ENCODE measurements around the gene PSAP.

PSAP gene

GRCh38 chr10:71847418-71847817 is 3.6 kb downstream of the PSAP start:
- no peak for DNase-seq (ENCODE audit: low read depth)
- no peak overlapping the region for H3K4me3 ChIP-seq (ENCODE audit: low read depth, low read length)
- no peak for TF ChIP-seq CTCF (IDR thresholded peaks at IDR 0.05; ENCODE audit: control insufficient read depth, extremely low read depth, insufficient read depth)

- DNase-seq (ENCODE audit: low read depth): no peak
- H3K4me3 ChIP-seq (ENCODE audit: low read depth, low read length): no peak overlapping the region
- TF ChIP-seq CTCF (IDR thresholded peaks at IDR 0.05; ENCODE audit: control insufficient read depth, extremely low read depth, insufficient read depth): no peak
These were observed 4.2 kb downstream of the PSAP start for GRCh38 chr10:71846816-71847215.

GRCh38 chr10:71845410-71846405 is 5.3 kb downstream of the PSAP start:
- no peak for DNase-seq (ENCODE audit: low read depth)
- no peak for TF ChIP-seq CTCF (IDR thresholded peaks at IDR 0.05; ENCODE audit: control insufficient read depth, extremely low read depth, insufficient read depth)
- H3K4me3 ChIP-seq (ENCODE audit: low read depth, low read length): no peak overlapping the region

GRCh38 chr10:71844695-71845094 is 6.4 kb downstream of the PSAP start:
- DNase-seq (ENCODE audit: low read depth): no peak

GRCh38 chr10:71844084-71844483 is 7.0 kb downstream of the PSAP start:
- DNase-seq (ENCODE audit: low read depth): no peak
- no peak overlapping the region for H3K4me3 ChIP-seq (ENCODE audit: low read depth, low read length)
- no peak for TF ChIP-seq CTCF (IDR thresholded peaks at IDR 0.05; ENCODE audit: control insufficient read depth, extremely low read depth, insufficient read depth)

More at GRCh38 chr10:71844695-71845094, 6.4 kb downstream of the PSAP start:
- no peak overlapping the region for H3K4me3 ChIP-seq (ENCODE audit: low read depth, low read length)
- TF ChIP-seq CTCF (IDR thresholded peaks at IDR 0.05; ENCODE audit: control insufficient read depth, extremely low read depth, insufficient read depth): no peak

GRCh38 chr10:71842856-71843686 is 8.0 kb downstream of the PSAP start:
- no peak overlapping the region for H3K4me3 ChIP-seq (ENCODE audit: low read depth, low read length)
- TF ChIP-seq CTCF (IDR thresholded peaks at IDR 0.05; ENCODE audit: control insufficient read depth, extremely low read depth, insufficient read depth): no peak
- DNase-seq (ENCODE audit: low read depth): no peak
